ENCODE measurements around the gene GZMB. TPM values are rescaled to one million over a fixed set of nuclear protein-coding genes. Genes with fewer than 3 reads are reported as not detected.

Gene GZMB
- total RNA-seq, 1 experiment from 2014 or later = not detected

GRCh38 chr14:24678801-24679247 lies 44.8 kb upstream of the GZMB start:
- intact Hi-C loops (cut with micrococcal nuclease) = loop anchor here (1.0 to 5.0 kb wide), 3 partner anchors 72 to 346 kb away; partner anchors contain the start of gene GZMH
- CTCF ChIA-PET = interaction anchor here (0.7 to 2.0 kb wide), 15 partner anchors 9 to 738 kb away, joined by 3 to 17 read pairs (median 4); partner anchors contain the start of gene GZMH
- no peaks in the 10 kb centered on the region for H3K36me3 Mint-ChIP-seq (ENCODE audit: insufficient read depth, unreplicated experiment)

GRCh38 chr14:24677956-24678355 lies 44.0 kb upstream of the GZMB start:
- peak overlapping the region; percentile 15 for H3K4me3 Mint-ChIP-seq (ENCODE audit: unreplicated experiment)
- TF ChIP-seq CTCF (IDR thresholded peaks at IDR 0.05; ENCODE audit: unreplicated experiment) = no peak
- BruUV-seq (replicated peaks) = no TSS peak
- H3K4me1 Mint-ChIP-seq (ENCODE audit: insufficient read depth, unreplicated experiment) = peaks cover 5% of the 10 kb centered on the region
- H3K27me3 Mint-ChIP-seq (ENCODE audit: insufficient read depth, unreplicated experiment) = peaks cover 76% of the 10 kb centered on the region
- no peaks in the 10 kb centered on the region for H3K36me3 Mint-ChIP-seq (ENCODE audit: insufficient read depth, unreplicated experiment)
- intact Hi-C loops (cut with micrococcal nuclease) = loop anchor here (5.0 kb wide), 1 partner anchor 71 kb away; the partner anchor contains the start of gene GZMH
- no peak overlapping the region for H3K27ac Mint-ChIP-seq (ENCODE audit: low read depth, unreplicated experiment)
- no peak for DNase-seq (ENCODE audit: unreplicated experiment)
- ChIA-PET POLR2A (no interaction called here), CTCF (interaction anchor here (0.6 to 2.0 kb wide), 8 partner anchors 11 to 1293 kb away, joined by 3 to 17 read pairs (median 3); no protein-coding TSS in a partner anchor)
- H3K9me3 Mint-ChIP-seq (ENCODE audit: unreplicated experiment) = no peaks in the 10 kb centered on the region

More at GRCh38 chr14:24678801-24679247, 44.8 kb upstream of the GZMB start:
- peaks cover 5% of the 10 kb centered on the region for H3K4me1 Mint-ChIP-seq (ENCODE audit: insufficient read depth, unreplicated experiment)
- no peaks in the 10 kb centered on the region for H3K9me3 Mint-ChIP-seq (ENCODE audit: unreplicated experiment)
- no TSS peak for BruUV-seq (replicated peaks)
- peaks cover 75% of the 10 kb centered on the region for H3K27me3 Mint-ChIP-seq (ENCODE audit: insufficient read depth, unreplicated experiment)
- peak; percentile 82 for DNase-seq (ENCODE audit: unreplicated experiment)
- peak; percentile 96 for TF ChIP-seq CTCF (IDR thresholded peaks at IDR 0.05; ENCODE audit: unreplicated experiment)
- POLR2A ChIA-PET = interaction anchor here (1.0 kb wide), 1 partner anchor 30 kb away, joined by 4 read pairs; no protein-coding TSS in a partner anchor
- peak overlapping the region; percentile 71 for H3K4me3 Mint-ChIP-seq (ENCODE audit: unreplicated experiment)
- H3K27ac Mint-ChIP-seq (ENCODE audit: low read depth, unreplicated experiment) = peak overlapping the region; percentile 40

- no peak for DNase-seq (ENCODE audit: unreplicated experiment)
- peaks cover 5% of the 10 kb centered on the region for H3K4me1 Mint-ChIP-seq (ENCODE audit: insufficient read depth, unreplicated experiment)
- BruUV-seq (replicated peaks) = no TSS peak
- ChIA-PET POLR2A (interaction anchor here (0.6 kb wide), 1 partner anchor 101 kb away, joined by 3 read pairs; no protein-coding TSS in a partner anchor), CTCF (interaction anchor here (0.6 kb wide), 1 partner anchor 1149 kb away, joined by 4 read pairs; no protein-coding TSS in a partner anchor)
- TF ChIP-seq CTCF (IDR thresholded peaks at IDR 0.05; ENCODE audit: unreplicated experiment) = no peak
- no peak overlapping the region for H3K4me3 Mint-ChIP-seq (ENCODE audit: unreplicated experiment)
- H3K36me3 Mint-ChIP-seq (ENCODE audit: insufficient read depth, unreplicated experiment) = no peaks in the 10 kb centered on the region
- intact Hi-C loops (cut with micrococcal nuclease) = no loop called here
- no peak overlapping the region for H3K27ac Mint-ChIP-seq (ENCODE audit: low read depth, unreplicated experiment)
- peaks cover 79% of the 10 kb centered on the region for H3K27me3 Mint-ChIP-seq (ENCODE audit: insufficient read depth, unreplicated experiment)
- H3K9me3 Mint-ChIP-seq (ENCODE audit: unreplicated experiment) = no peaks in the 10 kb centered on the region
Measured at GRCh38 chr14:24674204-24674970, 40.4 kb upstream of the GZMB start.

GRCh38 chr14:24673534-24674203 lies 39.7 kb upstream of the GZMB start:
- CTCF ChIA-PET = no interaction called here
- Mint-ChIP-seq H3K27me3 (ENCODE audit: insufficient read depth, unreplicated experiment) (peaks cover 72% of the 10 kb centered on the region), H3K4me1 (ENCODE audit: insufficient read depth, unreplicated experiment) (peaks cover 1% of the 10 kb centered on the region), H3K9me3 (ENCODE audit: unreplicated experiment) (no peaks in the 10 kb centered on the region), H3K27ac (ENCODE audit: low read depth, unreplicated experiment) (no peak overlapping the region), H3K4me3 (ENCODE audit: unreplicated experiment) (no peak overlapping the region), H3K36me3 (ENCODE audit: insufficient read depth, unreplicated experiment) (no peaks in the 10 kb centered on the region)
- intact Hi-C loops (cut with micrococcal nuclease) = no loop called here
- no TSS peak for BruUV-seq (replicated peaks)
- POLR2A ChIA-PET = interaction anchor here (0.6 kb wide), 1 partner anchor 101 kb away, joined by 3 read pairs; no protein-coding TSS in a partner anchor
- no peak for TF ChIP-seq CTCF (IDR thresholded peaks at IDR 0.05; ENCODE audit: unreplicated experiment)
- DNase-seq (ENCODE audit: unreplicated experiment) = no peak
